H1 (cell line): ENCODE results near the gene DDAH2. TPM values are rescaled to one million over a fixed set of nuclear protein-coding genes. Genes with fewer than 3 reads are reported as not detected.

Source experiments
- CTCF ChIA-PET: fragments of 300-600 bp; sonication (Branson Sonifier 250); formaldehyde crosslinking; loops from one replicate; lab custom pipeline; 2021; ENCODE audit not compliant: partially characterized antibody; lab: Charles Lee
- POLR2A ChIA-PET: fragments of 300-600 bp; sonication (Branson Sonifier 250); formaldehyde crosslinking; loops from one replicate; lab custom pipeline; 2021; ENCODE audit warnings: inconsistent platforms; ENCODE audit not compliant: partially characterized antibody; lab: Charles Lee
- DNase-seq, 2 experiments: peaks; one replicate each; pipeline versions ENCODE4 v3.0.0 to v3.0.0-alpha.2; 2010 to 2022; ENCODE audit warnings: low spot score in 2 of 2, low read depth in 1 of 2, mixed read lengths in 1 of 2
- FAIRE-seq: peaks from 2 replicates; lab custom pipeline; 2011; peaks lifted over from hg19 to GRCh38; lab: Jason Lieb, UNC
- H2AFZ ChIP-seq: 2 replicates; pipeline ENCODE4 v1.8.1; 2012; ENCODE audit warnings: low read length, inconsistent platforms
- H2AK5ac ChIP-seq: 2 replicates; pipeline ENCODE4 v1.6.1; 2013; ENCODE audit warnings: low read depth, low read length
- H2BK120ac ChIP-seq: replicated peaks from 2 replicates; pipeline ENCODE3; 2013; ENCODE audit warnings: low read depth, low read length, inconsistent platforms
- H2BK12ac ChIP-seq: 2 replicates; pipeline ENCODE4 v1.6.1; 2013; ENCODE audit warnings: low read depth, low read length
- H2BK15ac ChIP-seq: 2 replicates; pipeline ENCODE4 v1.6.1; 2013; ENCODE audit warnings: low read length
- H2BK20ac ChIP-seq: 2 replicates; pipeline ENCODE4 v1.6.1; 2013; ENCODE audit warnings: low read length
- H2BK5ac ChIP-seq: 2 replicates; pipeline ENCODE4 v1.6.1; 2013; ENCODE audit warnings: low read depth, low read length
- H3K14ac ChIP-seq: 2 replicates; pipeline ENCODE4 v1.6.1; 2013; ENCODE audit warnings: inconsistent platforms; ENCODE audit not compliant: insufficient read length
- H3K18ac ChIP-seq: 2 replicates; pipeline ENCODE4 v1.6.1; 2013; ENCODE audit warnings: low read length; ENCODE audit errors: extremely low read depth
- H3K23ac ChIP-seq: 2 replicates; pipeline ENCODE4 v1.6.1; 2013; ENCODE audit warnings: inconsistent platforms; ENCODE audit not compliant: insufficient read length
- H3K23me2 ChIP-seq: 2 replicates; pipeline ENCODE4 v1.6.1; 2013; ENCODE audit warnings: low read depth, low read length
- H3K27ac ChIP-seq: 2 replicates; pipeline ENCODE4 v1.6.1; 2011; ENCODE audit warnings: low read depth, low read length, inconsistent platforms
- H3K27me3 ChIP-seq, 4 experiments: replicated peaks in 1 of 4; 1 replicate in 1 of 4; 2 replicates in 3 of 4; pipeline versions ENCODE4 v1.6.1 to v1.8.1; 2011 to 2013; ENCODE audit warnings: low read length in 3 of 4, mild to moderate bottlenecking in 3 of 4, inconsistent platforms in 2 of 4, mixed read lengths in 2 of 4, moderate library complexity in 1 of 4; ENCODE audit not compliant: control insufficient read depth in 3 of 4, insufficient read depth in 3 of 4; ENCODE audit errors: extremely low read depth in 1 of 4
- H3K36me3 ChIP-seq, 4 experiments: 2 replicates each; pipeline versions ENCODE4 v1.6.1 to v1.8.1; 2011 to 2013; ENCODE audit warnings: mild to moderate bottlenecking in 4 of 4, low read length in 3 of 4, moderate library complexity in 2 of 4, control low read depth in 1 of 4, inconsistent platforms in 1 of 4; ENCODE audit not compliant: insufficient read depth in 4 of 4, control insufficient read depth in 2 of 4
- H3K4ac ChIP-seq: replicated peaks from 2 replicates; pipeline ENCODE3; 2013; ENCODE audit warnings: low read length, low read depth, mixed read lengths, inconsistent platforms; ENCODE audit not compliant: insufficient read length
- H3K4me1 ChIP-seq, 4 experiments: replicated peaks in 1 of 4; 1 replicate in 1 of 4; 2 replicates in 3 of 4; pipeline versions ENCODE4 v1.6.1 to v1.8.1; 2011 to 2013; ENCODE audit warnings: low read length in 3 of 4, inconsistent platforms in 2 of 4, mixed read lengths in 1 of 4; ENCODE audit not compliant: insufficient read depth in 4 of 4, control insufficient read depth in 3 of 4
- H3K4me2 ChIP-seq, 2 experiments: 2 replicates each; pipeline versions ENCODE4 v1.6.1 to v1.8.1; 2011 to 2013; ENCODE audit warnings: low read depth in 2 of 2, low read length in 2 of 2, control low read depth in 1 of 2, inconsistent platforms in 1 of 2, mild to moderate bottlenecking in 1 of 2; ENCODE audit not compliant: insufficient read depth in 1 of 2
- H3K4me3 ChIP-seq, 4 experiments: fragments of 200-600, 300-600 bp in 1 of 4; sonication (generic), shearing (Covaris generic), sonication (Bioruptor Twin) in 1 of 4; 2 replicates each; pipeline versions ENCODE4 v1.5.1 to v1.8.1; 2011 to 2016; ENCODE audit warnings: low read length in 4 of 4, low read depth in 3 of 4, control low read depth in 2 of 4, inconsistent platforms in 2 of 4, mild to moderate bottlenecking in 2 of 4, mixed read lengths in 1 of 4, moderate library complexity in 1 of 4; ENCODE audit not compliant: insufficient read depth in 2 of 4; ENCODE audit errors: extremely low read depth in 1 of 4
- H3K56ac ChIP-seq: replicated peaks from 2 replicates; pipeline ENCODE3; 2013; ENCODE audit warnings: low read depth, mild to moderate bottlenecking, mixed read lengths, low read length, inconsistent platforms; ENCODE audit not compliant: insufficient read length
- H3K79me1 ChIP-seq: 2 replicates; pipeline ENCODE4 v1.6.1; 2013; ENCODE audit warnings: low read depth, low read length, control low read depth
- H3K79me2 ChIP-seq, 2 experiments: 2 replicates each; pipeline versions ENCODE4 v1.6.1 to v1.8.1; 2012 to 2013; ENCODE audit warnings: low read length in 2 of 2, mild to moderate bottlenecking in 2 of 2, inconsistent platforms in 1 of 2; ENCODE audit not compliant: insufficient read depth in 2 of 2, control insufficient read depth in 1 of 2
- H3K9ac ChIP-seq, 4 experiments: replicated peaks in 1 of 4; 1 replicate in 1 of 4; 2 replicates in 3 of 4; pipeline versions ENCODE4 v1.6.1 to v1.8.1; 2011 to 2013; ENCODE audit warnings: low read depth in 3 of 4, low read length in 3 of 4, control low read depth in 2 of 4, mild to moderate bottlenecking in 2 of 4, moderate library complexity in 2 of 4, inconsistent platforms in 1 of 4; ENCODE audit errors: extremely low read depth in 1 of 4
- H3K9me3 ChIP-seq, 2 experiments: 2 replicates each; pipeline versions ENCODE4 v1.6.1 to v1.8.1; 2012 to 2013; ENCODE audit warnings: mild to moderate bottlenecking in 2 of 2, moderate library complexity in 2 of 2, control low read depth in 1 of 2, inconsistent platforms in 1 of 2, low read depth in 1 of 2, low read length in 1 of 2, mixed read lengths in 1 of 2; ENCODE audit not compliant: insufficient read depth in 2 of 2
- H4K20me1 ChIP-seq, 2 experiments: replicated peaks in 1 of 2; 2 replicates each; pipeline versions ENCODE3 to v1.8.1; 2011 to 2013; ENCODE audit warnings: inconsistent platforms in 2 of 2, low read length in 2 of 2, mild to moderate bottlenecking in 1 of 2; ENCODE audit not compliant: insufficient read depth in 2 of 2, control insufficient read depth in 1 of 2
- H4K5ac ChIP-seq: 2 replicates; pipeline ENCODE4 v1.6.1; 2013; ENCODE audit warnings: low read length, low read depth, mixed read lengths, inconsistent platforms; ENCODE audit not compliant: insufficient read length
- H4K8ac ChIP-seq: 2 replicates; pipeline ENCODE4 v1.8.0; 2013; ENCODE audit warnings: mild to moderate bottlenecking, moderate library complexity, low read length, inconsistent platforms; ENCODE audit not compliant: insufficient read depth; ENCODE audit errors: extremely low read depth
- H4K91ac ChIP-seq: replicated peaks from 2 replicates; pipeline ENCODE3; 2013; ENCODE audit warnings: low read length, mixed read lengths, inconsistent platforms; ENCODE audit not compliant: insufficient read length
- CHD2 ChIP-seq: IDR thresholded peaks from 2 replicates; pipeline ENCODE4 v1.6.1; 2012; ENCODE audit warnings: low read length, improper control_type of control experiment
- EGR1 ChIP-seq: IDR thresholded peaks from 2 replicates; pipeline ENCODE4 v1.6.1; 2011; ENCODE audit warnings: low read depth, low read length, borderline replicate concordance
- MAFK ChIP-seq: IDR thresholded peaks from 2 replicates; pipeline ENCODE4 v1.6.1; 2012; ENCODE audit warnings: low read depth, mild to moderate bottlenecking, improper control_type of control experiment, low read length
- POLR2AphosphoS5 ChIP-seq: IDR thresholded peaks from 2 replicates; pipeline ENCODE4 v1.6.1; 2011; ENCODE audit warnings: low read depth, low read length
- RAD21 ChIP-seq, 2 experiments: IDR thresholded peaks in 1 of 2; conservative IDR thresholded peaks in 1 of 2; 2 replicates each; pipeline ENCODE4 v1.6.1; 2011; ENCODE audit warnings: low read depth in 2 of 2, low read length in 2 of 2, improper control_type of control experiment in 1 of 2, inconsistent platforms in 1 of 2, mild to moderate bottlenecking in 1 of 2, moderate library complexity in 1 of 2
- RBBP5 ChIP-seq: IDR thresholded peaks from 2 replicates; pipeline ENCODE4 v1.7.1; 2012; ENCODE audit warnings: low read depth, mild to moderate bottlenecking, inconsistent platforms, low read length, moderate library complexity, borderline replicate concordance
- SP2 ChIP-seq: IDR thresholded peaks from 2 replicates; pipeline ENCODE4 v1.6.1; 2012; ENCODE audit warnings: mild to moderate bottlenecking, low read length, inconsistent platforms
- SUZ12 ChIP-seq: fragments of 200-600 bp; sonication (generic); IDR thresholded peaks from 2 replicates; pipeline ENCODE4 v1.6.1; 2012; ENCODE audit warnings: mild to moderate bottlenecking, inconsistent platforms, low read length, moderate library complexity, mixed read lengths
- TAF7 ChIP-seq: optimal IDR thresholded peaks from 2 replicates; pipeline ENCODE3; 2011; ENCODE audit warnings: low read depth, mild to moderate bottlenecking, inconsistent platforms, low read length, moderate library complexity, borderline replicate concordance
- TEAD4 ChIP-seq: IDR thresholded peaks from 2 replicates; pipeline ENCODE4 v1.6.1; 2012; ENCODE audit warnings: low read depth, low read length, inconsistent platforms, mixed read lengths
- YY1 ChIP-seq: IDR thresholded peaks from 2 replicates; pipeline ENCODE4 v1.6.1; 2011; ENCODE audit warnings: low read depth, mild to moderate bottlenecking, low read length
- WGBS, 2 experiments: shearing (Covaris generic) in 1 of 2; methylation state at CpG; one replicate each; pipeline versions ENCODE4 v1.1.6 to v1.1.7; 2013 to 2015; ENCODE audit warnings: low lambda C conversion rate in 2 of 2, mixed read lengths in 2 of 2, inconsistent platforms in 1 of 2, low coverage in 1 of 2, missing lambda C conversion rate in 1 of 2; ENCODE audit not compliant: insufficient replicate concordance in 2 of 2, insufficient coverage in 1 of 2, insufficient read length in 1 of 2; ENCODE audit errors: extremely low coverage in 1 of 2, missing lambda C conversion rate in 1 of 2; 5-methylcytosine and 5-hydroxymethylcytosine counted together
- polyA plus RNA-seq, 7 experiments: library from polyadenylated mRNA; depleted of rRNA in 3 of 7; stranded (reverse) in 5 of 7; unstranded in 2 of 7; fragments of >200 nt in 5 of 7; fragments of 200-250 nt in 2 of 7; gene quantifications; 1 replicate in 5 of 7; 2 replicates in 1 of 7; 4 replicates in 1 of 7; pipeline versions ENCODE4 v1.2.1 to v1.2.3, GENCODE V29; 2011 to 2013; ENCODE audit warnings: missing spikeins in 2 of 7, mixed read lengths in 2 of 7
- total RNA-seq: library from RNA; stranded (reverse); fragmentation: NEBNext Ultra II Directional; extraction: Animal tissue kit (Norgen Biotek cat#: 25700); gene quantifications from 2 replicates; pipeline ENCODE4 v1.2.1, GENCODE V29; 2021

Gene DDAH2
- total and polyA plus RNA-seq, 2 of the 8 experiments (the other 6 are each of a cell fraction or from before 2014, with no cell fraction given): 53.3 to 73.5 TPM

DNA sequence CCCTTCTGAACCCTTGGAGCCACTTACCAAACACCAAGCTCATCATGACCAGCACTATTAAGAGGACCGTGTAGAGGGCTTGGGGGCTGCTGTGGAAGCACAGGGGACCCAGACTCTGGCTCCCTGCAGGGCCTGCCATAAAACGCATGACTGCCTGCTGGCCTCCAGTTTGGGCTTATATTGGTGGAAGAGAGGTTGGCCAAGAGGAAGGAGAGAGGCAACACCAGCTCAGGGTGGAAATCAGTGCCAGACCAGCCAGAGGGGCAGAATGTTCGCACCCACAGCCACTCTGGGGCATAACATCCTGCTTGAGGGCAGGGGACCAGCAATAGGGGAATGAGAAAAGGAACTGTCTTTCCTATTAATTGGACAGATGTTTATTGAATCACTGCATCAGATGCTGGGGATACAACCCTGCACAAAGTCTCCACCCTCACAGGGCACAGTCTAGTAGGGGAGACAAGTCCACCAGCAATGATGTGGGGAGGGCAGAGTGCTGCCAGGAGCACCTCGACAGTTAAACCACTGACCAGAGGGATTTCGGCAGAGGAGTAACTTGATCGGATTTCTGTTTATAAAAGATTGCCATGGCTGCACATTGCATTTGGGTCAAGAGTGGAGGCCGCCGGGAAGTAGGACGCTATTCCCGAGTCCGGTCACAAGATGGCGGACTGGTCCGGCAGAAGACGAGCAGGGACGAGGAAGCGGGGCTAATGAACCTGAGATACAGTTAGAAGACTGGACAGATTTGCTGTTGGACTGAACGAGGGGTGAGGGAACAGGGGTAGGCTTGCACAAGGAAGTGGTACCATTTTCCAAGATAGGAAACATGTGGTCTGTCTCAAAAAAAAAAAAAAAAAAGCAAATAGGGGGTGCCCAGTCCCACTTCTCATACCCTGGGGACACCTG lies 48.6 kb downstream of the DDAH2 start, which contains the start of gene LY6G5C:
TSS of gene LY6G5C (minus strand) at position 842 of the 909 bp plus-strand sequence. CDS start at position 148, 694 bp downstream.
- Histone ChIP-seq H3K9ac (no peak within 1 kb of the TSS; a peak in 1 of 7 replicates), H2BK12ac (peak within 1 kb of the TSS; percentile 9; the same call in 1 of the 2 replicates), H2AK5ac (no peak within 1 kb of the TSS), H4K5ac (no peak within 1 kb of the TSS), H3K18ac (no peak within 1 kb of the TSS), H3K27me3 (peaks cover 3 to 13% (median 12%) of the 10 kb centered on the region in 4 experiments; a peak in 6 of 7 replicates), H3K27ac (no peak within 1 kb of the TSS), H2BK15ac (peak within 1 kb of the TSS; percentile 72; the same call in 1 of the 2 replicates), H3K9me3 (no peaks in the 10 kb centered on the region), H3K56ac (peak within 1 kb of the TSS; percentile 33), H4K8ac (peak within 1 kb of the TSS; percentile 39), H3K4me3 (peak within 1 kb of the TSS; percentile 22 to 70 (median 60)), H3K79me1 (no peaks in the 10 kb centered on the region), H2BK5ac (peak within 1 kb of the TSS; percentile 35; the same call in 1 of the 2 replicates), H3K79me2 (no peaks in the 10 kb centered on the region), H2AFZ (peak within 1 kb of the TSS; percentile 15; the same call in 1 of the 2 replicates), H3K23ac (no peak within 1 kb of the TSS), H3K4ac (no peak within 1 kb of the TSS), H4K91ac (no peak within 1 kb of the TSS), H4K20me1 (no peaks in the 10 kb centered on the region), H3K36me3 (no peaks in the 10 kb centered on the region), H3K4me1 (peaks cover 0 to 10% (median 7%) of the 10 kb centered on the region in 4 experiments; a peak in 5 of 7 replicates), H3K4me2 (peak within 1 kb of the TSS; percentile 11 to 84), H2BK20ac (no peak within 1 kb of the TSS; the same call in 1 of the 2 replicates), H2BK120ac (no peak within 1 kb of the TSS), H3K14ac (no peak within 1 kb of the TSS), H3K23me2 (peaks cover 11% of the 10 kb centered on the region; the same call in 1 of the 2 replicates)
- CTCF ChIA-PET: interaction anchor here (0.6 to 2.6 kb wide), 30 partner anchors 9 to 151 kb away, joined by 3 to 11 read pairs (median 4); partner anchors contain the start of genes C6orf47, LY6G5B, LY6G6D and VARS1
- POLR2A ChIA-PET: interaction anchor here (0.8 to 2.5 kb wide), 15 partner anchors 8 to 150 kb away, joined by 3 to 20 read pairs (median 3); partner anchors contain the start of genes CLIC1, CSNK2B, DDAH2 and GPANK1
- FAIRE-seq (no peak), DNase-seq (peak in 1 of 2 experiments; percentile 79)
- WGBS, 2 experiments: 21% methylated on average over 17 of the region's 17 CpGs; no CpG with 5 or more reads in 1 of the 2 experiments
- TF ChIP-seq EGR1 (no peak), SUZ12 (no peak), YY1 (peak; percentile 80), TAF7 (no peak), SP2 (no peak), MAFK (no peak), CHD2 (no peak), TEAD4 (no peak), POLR2AphosphoS5 (no peak), RAD21 (IDR thresholded peaks at IDR 0.05 in 1 of 2, conservative IDR thresholded peaks at IDR 0.05 in 1 of 2; ENCODE audit: low read depth in 2 of 2, low read length in 2 of 2) (peak; percentile 90 to 96), RBBP5 (0 out of 2 replicates have a peak, but pooled peaks have one; percentile 41)
